ENCODE measurements around the gene PARP3. TPM values are rescaled to one million over a fixed set of nuclear protein-coding genes. Genes with fewer than 3 reads are reported as not detected.
A peak's percentile ranks its signal among the peaks of the same experiment; 100 is the strongest.

The PARP3 gene
- total RNA-seq, 1 donor from 2014 or later, result 4.6 TPM

GRCh38 chr3:51997172-51997571 lies 55.0 kb downstream of the PARP3 start:
- DNase-seq (ENCODE audit: low read depth, low spot score), result no peak
- H3K9me3 Mint-ChIP-seq, result no peaks in the 10 kb centered on the region
- peaks cover 29% of the 10 kb centered on the region for H3K36me3 Mint-ChIP-seq (ENCODE audit: low read depth)
- peaks cover 37% of the 10 kb centered on the region for H3K4me1 Mint-ChIP-seq
- peak overlapping the region; percentile 80 for H3K4me3 Mint-ChIP-seq
- H3K27ac Mint-ChIP-seq (ENCODE audit: unreplicated experiment), result no peak overlapping the region
- peaks cover 30% of the 10 kb centered on the region for H3K27me3 Mint-ChIP-seq (ENCODE audit: low read depth)
- TF ChIP-seq CTCF (conservative IDR thresholded peaks at IDR 0.05), result no peak

GRCh38 chr3:51997935-51998596 lies 55.9 kb downstream of the PARP3 start:
- peak overlapping the region; percentile 59 for H3K4me3 Mint-ChIP-seq
- DNase-seq (ENCODE audit: low read depth, low spot score), result no peak
- no peak for TF ChIP-seq CTCF (conservative IDR thresholded peaks at IDR 0.05)
- H3K27ac Mint-ChIP-seq (ENCODE audit: unreplicated experiment), result no peak overlapping the region
- no peaks in the 10 kb centered on the region for H3K9me3 Mint-ChIP-seq
- H3K27me3 Mint-ChIP-seq (ENCODE audit: low read depth), result peaks cover 30% of the 10 kb centered on the region
- H3K36me3 Mint-ChIP-seq (ENCODE audit: low read depth), result peaks cover 22% of the 10 kb centered on the region
- H3K4me1 Mint-ChIP-seq, result peaks cover 40% of the 10 kb centered on the region

Other genes starting within 250 kb of the PARP3 start
- gene GRM2, start 235.3 kb upstream of the PARP3 start, total RNA-seq, result 6.6 and 8.3 TPM in 2 replicates
- not detected in 2 replicates for gene IQCF6, start 163.1 kb upstream of the PARP3 start, total RNA-seq
- not detected in 2 replicates for gene IQCF2, start 80.7 kb upstream of the PARP3 start, total RNA-seq
- gene IQCF5, start 66.8 kb upstream of the PARP3 start, total RNA-seq, result not detected in 2 replicates
- not detected in 2 replicates for gene IQCF1, start 39.0 kb upstream of the PARP3 start, total RNA-seq
- 37.9 and 40.1 TPM in 2 replicates for gene RRP9, start 459 bp upstream of the PARP3 start, total RNA-seq
- 0.18 and 0.23 TPM in 2 replicates for gene GPR62, start 13.0 kb downstream of the PARP3 start, total RNA-seq
- 228 and 235 TPM in 2 replicates for gene PCBP4, start 25.1 kb downstream of the PARP3 start, total RNA-seq
- gene ABHD14B, start 31.7 kb downstream of the PARP3 start, total RNA-seq, result 4.7 and 6.2 TPM in 2 replicates
- 12.3 and 14.8 TPM in 2 replicates for gene ABHD14A, start 32.7 kb downstream of the PARP3 start, total RNA-seq
- 29.9 and 32.5 TPM in 2 replicates for gene ACY1, start 41.2 kb downstream of the PARP3 start, total RNA-seq
- gene RPL29, start 53.5 kb downstream of the PARP3 start, total RNA-seq, result 1,471 and 1,533 TPM in 2 replicates
- 24.2 and 24.3 TPM in 2 replicates for gene DUSP7, start 114.2 kb downstream of the PARP3 start, total RNA-seq
- gene POC1A, start 212.1 kb downstream of the PARP3 start, total RNA-seq, result 27.7 and 30.1 TPM in 2 replicates

Data from neural crest cell (in vitro differentiated cells).